Esophagus squamous epithelium (tissue), 4 donors: ENCODE data around the gene BAZ2A.

Source experiments
- POLR2A ChIP-seq, 4 donors: fragments of 450-650 bp; IDR thresholded peaks; one replicate each; pipeline ENCODE4 v1.6.1; 2017; ENCODE audit warnings: antibody characterized with exemption in 4 of 4, mild to moderate bottlenecking in 4 of 4, moderate library complexity in 3 of 4
- TF ChIP-seq, protein P1 (sequence below), 6 experiments: fragments of 450-650 bp in 4 of 6; fragments of 200-600 bp in 2 of 6; sonication (generic) in 2 of 6; IDR thresholded peaks; one replicate each; pipeline ENCODE4 v1.5.1; 2016 to 2019; ENCODE audit warnings: antibody characterized with exemption in 6 of 6, mild to moderate bottlenecking in 4 of 6, moderate library complexity in 4 of 6

DNA sequence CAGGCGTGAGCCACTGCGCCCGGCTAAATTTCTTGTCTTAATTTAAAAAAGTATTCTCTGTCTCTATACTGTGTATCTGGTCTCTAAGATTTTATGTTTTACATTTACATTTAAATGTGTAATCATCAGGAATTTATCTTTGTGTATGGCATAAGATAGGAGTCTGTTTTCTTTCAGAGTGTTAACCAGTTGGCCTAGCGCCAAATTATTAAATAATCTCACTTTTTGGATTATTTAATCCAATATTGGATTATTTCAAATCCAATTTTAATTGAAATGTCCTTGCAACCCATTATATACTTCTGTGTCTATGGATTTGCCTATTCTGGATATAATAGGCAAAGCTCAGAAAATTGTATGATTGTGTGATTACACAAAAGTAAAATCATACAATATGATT, 45.0 kb downstream of the BAZ2A start:
- TF ChIP-seq, protein P1, sequence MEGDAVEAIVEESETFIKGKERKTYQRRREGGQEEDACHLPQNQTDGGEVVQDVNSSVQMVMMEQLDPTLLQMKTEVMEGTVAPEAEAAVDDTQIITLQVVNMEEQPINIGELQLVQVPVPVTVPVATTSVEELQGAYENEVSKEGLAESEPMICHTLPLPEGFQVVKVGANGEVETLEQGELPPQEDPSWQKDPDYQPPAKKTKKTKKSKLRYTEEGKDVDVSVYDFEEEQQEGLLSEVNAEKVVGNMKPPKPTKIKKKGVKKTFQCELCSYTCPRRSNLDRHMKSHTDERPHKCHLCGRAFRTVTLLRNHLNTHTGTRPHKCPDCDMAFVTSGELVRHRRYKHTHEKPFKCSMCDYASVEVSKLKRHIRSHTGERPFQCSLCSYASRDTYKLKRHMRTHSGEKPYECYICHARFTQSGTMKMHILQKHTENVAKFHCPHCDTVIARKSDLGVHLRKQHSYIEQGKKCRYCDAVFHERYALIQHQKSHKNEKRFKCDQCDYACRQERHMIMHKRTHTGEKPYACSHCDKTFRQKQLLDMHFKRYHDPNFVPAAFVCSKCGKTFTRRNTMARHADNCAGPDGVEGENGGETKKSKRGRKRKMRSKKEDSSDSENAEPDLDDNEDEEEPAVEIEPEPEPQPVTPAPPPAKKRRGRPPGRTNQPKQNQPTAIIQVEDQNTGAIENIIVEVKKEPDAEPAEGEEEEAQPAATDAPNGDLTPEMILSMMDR (IDR thresholded peaks at IDR 0.05), result no peak
- no peak for TF ChIP-seq POLR2A (IDR thresholded peaks at IDR 0.05)
